ENCODE results near the gene HOXD8. TPM values are rescaled to one million over a fixed set of nuclear protein-coding genes. Genes with fewer than 3 reads are reported as not detected.

HOXD8 gene
- total RNA-seq, 4 donors from 2014 or later: 12.6 to 19.5 (median 16.7) TPM

DNA sequence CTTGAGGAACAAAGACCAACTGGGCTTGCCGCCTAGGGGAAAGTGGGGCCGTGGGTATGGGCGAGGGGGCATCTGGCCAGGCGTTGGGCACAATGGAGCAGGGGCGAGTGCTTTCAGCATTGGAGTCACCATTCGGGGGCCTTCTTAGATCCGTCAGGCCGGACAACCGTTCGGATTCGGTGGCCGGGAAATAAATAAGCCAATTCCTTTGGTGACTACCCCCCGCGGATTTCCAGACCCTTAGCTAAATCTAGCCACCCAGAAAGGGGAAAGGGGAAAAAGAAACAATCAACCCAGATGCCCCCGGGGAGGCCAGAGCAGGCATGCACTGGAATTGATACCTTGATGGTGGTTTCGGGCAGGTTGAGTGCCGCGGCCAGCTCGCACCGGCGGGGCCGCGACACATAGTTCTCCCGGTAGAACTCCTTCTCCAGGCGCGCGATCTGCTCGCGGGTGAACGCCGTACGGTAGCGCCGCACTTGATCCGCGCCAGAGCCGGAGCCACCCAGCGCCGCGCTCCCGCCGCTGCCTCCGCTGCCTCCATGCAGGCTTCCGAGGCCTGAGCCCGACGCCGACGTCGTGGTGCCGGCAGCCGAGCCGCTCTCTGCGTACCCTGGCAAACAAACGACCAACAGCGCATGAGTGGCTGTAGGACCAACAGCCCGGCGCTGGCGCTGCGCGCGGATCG, 47.5 kb upstream of the HOXD8 start:
- H3K9me3 ChIP-seq: no peaks in the 10 kb centered on the region
- no peak for DNase-seq (ENCODE audit: low spot score in 2 of 2)
- H3K27ac ChIP-seq: no peak overlapping the region
- H3K36me3 ChIP-seq: no peaks in the 10 kb centered on the region
- 6 to 7% methylated on average over 31 to 62 of the region's 62 CpGs for WGBS, 2 donors
- TF ChIP-seq POLR2A (IDR thresholded peaks at IDR 0.05): no peak
- TF ChIP-seq, protein P1, sequence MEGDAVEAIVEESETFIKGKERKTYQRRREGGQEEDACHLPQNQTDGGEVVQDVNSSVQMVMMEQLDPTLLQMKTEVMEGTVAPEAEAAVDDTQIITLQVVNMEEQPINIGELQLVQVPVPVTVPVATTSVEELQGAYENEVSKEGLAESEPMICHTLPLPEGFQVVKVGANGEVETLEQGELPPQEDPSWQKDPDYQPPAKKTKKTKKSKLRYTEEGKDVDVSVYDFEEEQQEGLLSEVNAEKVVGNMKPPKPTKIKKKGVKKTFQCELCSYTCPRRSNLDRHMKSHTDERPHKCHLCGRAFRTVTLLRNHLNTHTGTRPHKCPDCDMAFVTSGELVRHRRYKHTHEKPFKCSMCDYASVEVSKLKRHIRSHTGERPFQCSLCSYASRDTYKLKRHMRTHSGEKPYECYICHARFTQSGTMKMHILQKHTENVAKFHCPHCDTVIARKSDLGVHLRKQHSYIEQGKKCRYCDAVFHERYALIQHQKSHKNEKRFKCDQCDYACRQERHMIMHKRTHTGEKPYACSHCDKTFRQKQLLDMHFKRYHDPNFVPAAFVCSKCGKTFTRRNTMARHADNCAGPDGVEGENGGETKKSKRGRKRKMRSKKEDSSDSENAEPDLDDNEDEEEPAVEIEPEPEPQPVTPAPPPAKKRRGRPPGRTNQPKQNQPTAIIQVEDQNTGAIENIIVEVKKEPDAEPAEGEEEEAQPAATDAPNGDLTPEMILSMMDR (IDR thresholded peaks at IDR 0.05): no peak
- no peak for TF ChIP-seq EP300 (IDR thresholded peaks at IDR 0.05)
- H3K4me1 ChIP-seq: peaks cover 0 to 68% (median 13%) of the 10 kb centered on the region in 4 donors
- H3K4me3 ChIP-seq: no peak overlapping the region
- peaks cover 28 to 97% of the 10 kb centered on the region in 2 donors for H3K27me3 ChIP-seq

DNA sequence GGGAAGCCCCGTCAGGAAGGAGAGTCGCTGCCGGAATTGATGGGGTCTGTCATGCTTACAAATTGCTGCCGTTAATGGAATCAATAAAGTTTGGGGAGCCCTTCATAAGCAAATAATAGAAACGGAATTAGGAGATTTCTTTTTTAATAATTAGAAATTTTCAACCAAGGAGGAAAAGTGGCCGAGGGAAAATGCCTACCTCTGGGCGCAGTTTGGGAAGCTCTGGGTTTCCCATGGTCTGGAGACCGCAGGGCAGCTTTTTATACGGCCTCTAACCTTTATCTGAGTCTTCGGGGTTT, 47.0 kb upstream of the HOXD8 start:
- Histone ChIP-seq H3K27me3 (peaks cover 24 to 97% of the 10 kb centered on the region in 2 donors), H3K4me3 (no peak overlapping the region), H3K36me3 (no peaks in the 10 kb centered on the region), H3K4me1 (peaks cover 0 to 68% (median 13%) of the 10 kb centered on the region in 4 donors), H3K27ac (no peak overlapping the region), H3K9me3 (no peaks in the 10 kb centered on the region)
- TF ChIP-seq POLR2A (IDR thresholded peaks at IDR 0.05) (no peak), EP300 (IDR thresholded peaks at IDR 0.05) (no peak)
- TF ChIP-seq, protein P1 (IDR thresholded peaks at IDR 0.05): no peak
- 9 to 10% methylated on average over 10 of the region's 10 CpGs for WGBS, 2 donors
- DNase-seq (ENCODE audit: low spot score in 2 of 2): no peak

DNA sequence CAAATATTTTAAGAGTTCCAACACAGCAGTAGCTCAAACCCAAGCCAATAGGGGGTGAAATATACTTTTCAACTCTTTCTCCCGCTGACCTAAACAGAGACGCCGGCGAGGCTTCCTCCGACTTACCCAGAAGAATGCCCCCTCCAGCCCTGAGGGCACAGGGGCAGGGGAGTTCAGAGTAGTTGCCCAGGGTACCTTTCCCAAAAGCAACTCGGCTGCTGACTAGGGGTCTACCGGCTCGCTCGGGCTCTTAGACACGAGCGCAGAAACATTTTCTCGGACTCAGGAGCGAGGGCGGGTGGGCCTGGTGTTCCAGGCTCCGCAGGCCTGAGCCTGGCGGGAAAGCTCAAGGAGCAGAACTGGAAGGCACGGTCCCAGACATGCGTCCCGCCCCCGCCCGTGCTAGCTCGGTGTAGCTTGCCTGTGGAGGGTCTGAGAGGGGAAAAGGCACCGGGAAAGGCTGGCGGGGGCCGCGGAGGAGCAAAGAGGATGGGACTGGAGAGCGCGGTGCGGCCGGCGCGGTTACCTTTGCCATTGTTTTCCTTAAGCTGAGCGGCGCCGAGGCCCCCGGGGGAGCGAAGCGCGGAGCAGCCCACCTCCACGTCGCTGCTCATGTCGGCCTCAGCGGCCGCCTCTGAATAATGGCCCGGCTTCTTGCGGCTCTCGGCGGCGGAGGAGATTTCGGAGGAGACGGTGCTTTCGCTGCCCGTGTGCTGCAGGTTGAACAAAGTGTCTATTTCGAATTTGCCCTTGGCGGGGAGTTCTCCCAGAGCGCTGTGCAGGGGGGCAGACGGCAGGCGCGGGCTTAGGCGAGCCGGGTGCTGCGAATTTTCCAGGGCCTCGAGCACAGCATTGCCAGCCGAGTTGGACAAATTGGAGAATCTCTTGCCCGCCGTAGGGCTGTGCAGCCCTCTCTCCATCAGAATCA, 46.4 kb upstream of the HOXD8 start:
- WGBS, 2 donors: 7 to 8% methylated on average over 41 to 46 of the region's 66 CpGs
- peaks cover 24 to 97% of the 10 kb centered on the region in 2 donors for H3K27me3 ChIP-seq
- no peak overlapping the region for H3K27ac ChIP-seq
- H3K36me3 ChIP-seq: no peaks in the 10 kb centered on the region
- no peaks in the 10 kb centered on the region for H3K9me3 ChIP-seq
- TF ChIP-seq, protein P1 (IDR thresholded peaks at IDR 0.05): no peak
- TF ChIP-seq EP300 (IDR thresholded peaks at IDR 0.05): no peak
- TF ChIP-seq POLR2A (IDR thresholded peaks at IDR 0.05): no peak
- no peak for DNase-seq (ENCODE audit: low spot score in 2 of 2)
- H3K4me3 ChIP-seq: no peak overlapping the region
- H3K4me1 ChIP-seq: peaks cover 0 to 72% (median 17%) of the 10 kb centered on the region in 4 donors

DNA sequence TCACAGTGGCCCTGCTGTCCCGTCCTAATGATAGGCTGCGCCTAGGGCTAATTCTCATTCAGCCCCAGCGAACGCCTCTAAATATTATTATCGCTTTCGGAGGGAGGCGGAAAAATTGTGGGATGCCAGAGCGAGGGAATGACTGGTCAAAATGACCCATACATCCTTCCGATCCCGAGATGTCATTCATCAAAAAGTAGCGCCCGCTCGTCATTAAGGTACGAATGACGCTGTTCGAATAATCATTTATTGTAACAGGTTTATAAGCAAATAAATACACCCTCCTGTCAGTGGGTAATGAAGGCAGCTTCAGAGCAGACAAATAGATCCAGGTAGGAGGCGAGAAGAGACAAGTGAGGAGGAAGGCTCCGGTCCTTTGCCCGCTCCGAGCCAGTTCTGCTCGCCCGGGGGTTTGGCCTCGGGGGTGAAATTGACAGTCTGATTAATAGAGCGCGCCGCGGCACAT, 45.7 kb upstream of the HOXD8 start, which contains the start of gene EVX2:
TSS of gene EVX2 (minus strand) at position 167 of the 466 bp plus-strand sequence. CDS start 186 bp downstream, outside the sequence.
- no peak for DNase-seq (ENCODE audit: low spot score in 2 of 2)
- WGBS, 2 donors: 12 to 13% methylated on average over 27 of the region's 27 CpGs
- H3K4me1 ChIP-seq: peaks cover 0 to 76% (median 19%) of the 10 kb centered on the region in 4 donors
- TF ChIP-seq EP300 (IDR thresholded peaks at IDR 0.05): no peak
- TF ChIP-seq, protein P1 (IDR thresholded peaks at IDR 0.05): no peak
- TF ChIP-seq POLR2A (IDR thresholded peaks at IDR 0.05): no peak
- no peaks in the 10 kb centered on the region for H3K36me3 ChIP-seq
- no peak within 1 kb of the TSS for H3K4me3 ChIP-seq
- H3K27me3 ChIP-seq: peaks cover 24 to 97% of the 10 kb centered on the region in 2 donors
- H3K27ac ChIP-seq: no peak within 1 kb of the TSS
- H3K9me3 ChIP-seq: no peaks in the 10 kb centered on the region
